Measurements from ENCODE around the gene LTF.

DNA sequence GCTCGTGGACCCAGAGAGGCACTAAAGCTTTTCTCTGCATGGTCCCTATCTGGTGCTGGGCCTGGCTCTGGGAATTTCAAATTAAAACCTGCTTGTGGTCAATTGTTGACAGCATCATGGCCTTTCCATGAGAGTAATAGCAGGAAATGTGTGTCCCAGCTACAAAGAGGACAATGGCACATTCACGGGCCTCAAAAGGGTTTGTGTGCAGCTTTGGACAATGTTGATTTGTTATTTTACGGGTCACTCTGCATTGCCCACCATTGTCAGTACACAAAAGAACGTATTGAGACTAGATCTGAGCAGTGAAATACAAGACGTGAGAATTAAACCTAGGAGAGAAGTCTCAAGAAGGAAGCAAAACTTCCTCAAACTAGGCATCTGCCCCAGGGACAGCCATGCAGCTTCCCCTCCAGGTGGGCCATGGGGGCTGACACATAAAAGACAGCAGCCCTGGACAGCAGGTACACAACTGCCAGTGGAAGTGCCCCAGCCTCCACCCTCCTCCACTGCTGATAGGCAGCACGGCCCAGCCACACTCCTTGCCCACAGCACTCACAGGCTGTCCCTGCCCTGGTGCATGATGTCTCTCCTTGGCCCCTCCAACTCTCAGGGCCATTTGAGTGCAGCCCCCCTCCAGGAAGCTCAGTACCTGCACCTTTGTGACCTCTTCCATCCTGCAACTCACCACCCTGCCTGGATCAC, 15.9 kb upstream of the LTF start:
- TF ChIP-seq POLR2A (IDR thresholded peaks at IDR 0.05) (no peak), EP300 (IDR thresholded peaks at IDR 0.05; ENCODE audit: low read depth) (no peak), POLR2AphosphoS5 (IDR thresholded peaks at IDR 0.05) (no peak)
- TF ChIP-seq, protein P1, sequence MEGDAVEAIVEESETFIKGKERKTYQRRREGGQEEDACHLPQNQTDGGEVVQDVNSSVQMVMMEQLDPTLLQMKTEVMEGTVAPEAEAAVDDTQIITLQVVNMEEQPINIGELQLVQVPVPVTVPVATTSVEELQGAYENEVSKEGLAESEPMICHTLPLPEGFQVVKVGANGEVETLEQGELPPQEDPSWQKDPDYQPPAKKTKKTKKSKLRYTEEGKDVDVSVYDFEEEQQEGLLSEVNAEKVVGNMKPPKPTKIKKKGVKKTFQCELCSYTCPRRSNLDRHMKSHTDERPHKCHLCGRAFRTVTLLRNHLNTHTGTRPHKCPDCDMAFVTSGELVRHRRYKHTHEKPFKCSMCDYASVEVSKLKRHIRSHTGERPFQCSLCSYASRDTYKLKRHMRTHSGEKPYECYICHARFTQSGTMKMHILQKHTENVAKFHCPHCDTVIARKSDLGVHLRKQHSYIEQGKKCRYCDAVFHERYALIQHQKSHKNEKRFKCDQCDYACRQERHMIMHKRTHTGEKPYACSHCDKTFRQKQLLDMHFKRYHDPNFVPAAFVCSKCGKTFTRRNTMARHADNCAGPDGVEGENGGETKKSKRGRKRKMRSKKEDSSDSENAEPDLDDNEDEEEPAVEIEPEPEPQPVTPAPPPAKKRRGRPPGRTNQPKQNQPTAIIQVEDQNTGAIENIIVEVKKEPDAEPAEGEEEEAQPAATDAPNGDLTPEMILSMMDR (IDR thresholded peaks at IDR 0.05) = no peak
